Measurements from ENCODE around the gene CEMIP. TPM values are rescaled to one million over a fixed set of nuclear protein-coding genes. Genes with fewer than 3 reads are reported as not detected.

The CEMIP gene
- total RNA-seq, 1 donor from 2014 or later: 0.44 TPM

DNA sequence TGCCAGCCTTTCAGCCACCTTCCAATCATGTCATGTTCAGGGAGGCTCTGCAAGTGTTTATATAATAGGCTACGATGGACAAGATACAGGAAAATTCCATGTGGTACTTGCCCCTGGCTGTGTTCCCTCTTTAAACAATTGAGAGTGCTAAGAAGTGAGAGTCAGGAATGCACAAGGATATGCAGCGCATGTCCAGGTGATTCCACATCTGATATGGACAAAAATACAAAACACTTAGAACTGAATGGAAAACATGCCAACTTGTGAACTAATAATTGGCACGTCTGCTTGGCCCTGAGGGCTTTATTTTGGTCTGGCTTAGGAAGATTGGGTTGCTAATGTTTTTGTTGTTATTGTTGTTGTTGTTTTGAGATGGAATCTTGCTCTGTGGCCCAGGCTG is 100.9 kb downstream of the CEMIP start:
- no peak for DNase-seq
- no peaks in the 10 kb centered on the region for H3K9me3 ChIP-seq (replicated peaks)
- no peaks in the 10 kb centered on the region for H3K27me3 ChIP-seq (ENCODE audit: low read depth)
- H3K36me3 ChIP-seq: no peaks in the 10 kb centered on the region
- intact Hi-C loops (cut with micrococcal nuclease): no loop called here
- TF ChIP-seq, protein P1, sequence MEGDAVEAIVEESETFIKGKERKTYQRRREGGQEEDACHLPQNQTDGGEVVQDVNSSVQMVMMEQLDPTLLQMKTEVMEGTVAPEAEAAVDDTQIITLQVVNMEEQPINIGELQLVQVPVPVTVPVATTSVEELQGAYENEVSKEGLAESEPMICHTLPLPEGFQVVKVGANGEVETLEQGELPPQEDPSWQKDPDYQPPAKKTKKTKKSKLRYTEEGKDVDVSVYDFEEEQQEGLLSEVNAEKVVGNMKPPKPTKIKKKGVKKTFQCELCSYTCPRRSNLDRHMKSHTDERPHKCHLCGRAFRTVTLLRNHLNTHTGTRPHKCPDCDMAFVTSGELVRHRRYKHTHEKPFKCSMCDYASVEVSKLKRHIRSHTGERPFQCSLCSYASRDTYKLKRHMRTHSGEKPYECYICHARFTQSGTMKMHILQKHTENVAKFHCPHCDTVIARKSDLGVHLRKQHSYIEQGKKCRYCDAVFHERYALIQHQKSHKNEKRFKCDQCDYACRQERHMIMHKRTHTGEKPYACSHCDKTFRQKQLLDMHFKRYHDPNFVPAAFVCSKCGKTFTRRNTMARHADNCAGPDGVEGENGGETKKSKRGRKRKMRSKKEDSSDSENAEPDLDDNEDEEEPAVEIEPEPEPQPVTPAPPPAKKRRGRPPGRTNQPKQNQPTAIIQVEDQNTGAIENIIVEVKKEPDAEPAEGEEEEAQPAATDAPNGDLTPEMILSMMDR (IDR thresholded peaks at IDR 0.05; ENCODE audit: borderline replicate concordance): no peak
- H3K27ac ChIP-seq (replicated peaks): no peak overlapping the region
- H3K4me3 ChIP-seq: no peak overlapping the region
- H3K4me1 ChIP-seq: peaks cover 23% of the 10 kb centered on the region

DNA sequence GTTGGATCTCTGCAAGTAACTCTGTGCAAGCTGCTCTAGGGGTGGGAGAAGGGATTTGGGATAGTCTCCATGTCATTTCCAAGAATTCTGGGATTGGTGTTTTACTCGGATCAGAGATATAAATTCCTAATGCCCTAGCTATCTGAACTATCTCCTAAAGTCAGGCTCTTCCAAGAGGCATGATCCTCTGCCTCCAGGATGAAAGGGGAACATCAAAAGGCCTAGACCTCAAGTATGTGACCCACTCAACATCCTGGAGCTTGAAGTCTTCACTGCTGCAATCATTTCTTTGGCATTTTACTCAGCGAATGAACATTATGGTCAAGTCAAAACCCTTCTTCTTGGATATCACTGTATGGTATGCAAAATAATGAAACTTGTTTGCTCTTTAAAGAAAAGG is 104.5 kb downstream of the CEMIP start:
- Histone ChIP-seq H3K4me1 (peaks cover 20% of the 10 kb centered on the region), H3K36me3 (no peaks in the 10 kb centered on the region), H3K27me3 (ENCODE audit: low read depth) (no peaks in the 10 kb centered on the region), H3K9me3 (replicated peaks) (no peaks in the 10 kb centered on the region), H3K4me3 (no peak overlapping the region), H3K27ac (replicated peaks) (no peak overlapping the region)
- TF ChIP-seq, protein P1 (IDR thresholded peaks at IDR 0.05; ENCODE audit: borderline replicate concordance): no peak
- intact Hi-C loops (cut with micrococcal nuclease): no loop called here
- no peak for DNase-seq

DNA sequence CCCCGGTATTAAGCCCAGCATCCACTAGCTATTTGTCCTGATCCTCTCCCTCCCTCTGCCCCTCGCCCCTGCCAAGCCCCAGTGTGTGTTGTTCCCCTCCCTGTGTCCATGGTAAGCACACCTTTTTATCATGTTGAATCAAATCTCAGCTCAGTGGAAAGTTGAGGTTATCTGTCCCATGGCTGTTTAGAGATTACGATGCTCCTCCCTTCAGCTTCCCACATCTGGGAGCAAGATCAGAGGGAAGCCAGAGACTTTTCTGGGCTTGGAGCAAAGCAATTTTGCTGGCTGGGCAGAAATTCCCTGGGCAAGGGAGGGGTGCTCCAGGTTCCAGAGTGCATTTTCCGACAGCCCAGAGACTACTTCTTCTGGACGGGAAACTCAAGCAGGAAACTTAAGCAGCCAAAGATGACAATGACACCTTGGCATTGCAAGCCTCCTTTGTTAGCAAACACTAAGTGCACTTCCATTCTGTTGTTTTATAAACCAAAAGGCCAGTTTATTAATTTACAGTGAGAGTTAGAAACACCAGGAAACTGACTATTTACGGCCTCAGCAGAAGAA is 105.9 kb downstream of the CEMIP start:
- DNase-seq: no peak
- H3K27me3 ChIP-seq (ENCODE audit: low read depth): no peaks in the 10 kb centered on the region
- H3K4me3 ChIP-seq: no peak overlapping the region
- peak overlapping the region; percentile 28 for H3K27ac ChIP-seq (replicated peaks)
- H3K4me1 ChIP-seq: peaks cover 14% of the 10 kb centered on the region
- H3K9me3 ChIP-seq (replicated peaks): no peaks in the 10 kb centered on the region
- TF ChIP-seq, protein P1 (IDR thresholded peaks at IDR 0.05; ENCODE audit: borderline replicate concordance): no peak
- no peaks in the 10 kb centered on the region for H3K36me3 ChIP-seq
- intact Hi-C loops (cut with micrococcal nuclease): no loop called here

DNA sequence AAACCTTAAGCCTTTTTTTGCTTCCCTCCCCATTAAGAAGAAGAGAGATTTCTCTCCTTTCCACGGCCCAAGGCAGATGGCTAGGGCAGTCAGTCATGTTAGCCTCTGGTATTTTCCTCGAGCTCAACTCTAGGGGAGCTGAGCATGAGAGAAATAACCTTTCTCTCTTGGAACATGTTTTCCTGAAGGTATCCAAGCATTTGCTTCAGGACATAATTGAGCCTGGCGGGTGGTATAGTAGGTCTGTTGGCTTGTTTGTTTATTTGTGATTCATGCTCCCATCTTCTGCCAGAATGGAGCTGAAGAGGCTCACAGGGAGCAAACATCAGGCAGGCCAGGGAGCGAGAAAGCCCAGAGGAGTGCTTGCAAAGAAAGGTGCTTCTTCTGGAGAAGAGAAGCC is 108.0 kb downstream of the CEMIP start:
- no peaks in the 10 kb centered on the region for H3K36me3 ChIP-seq
- no peak overlapping the region for H3K27ac ChIP-seq (replicated peaks)
- TF ChIP-seq, protein P1 (IDR thresholded peaks at IDR 0.05; ENCODE audit: borderline replicate concordance): no peak
- no peak overlapping the region for H3K4me3 ChIP-seq
- peaks cover 10% of the 10 kb centered on the region for H3K4me1 ChIP-seq
- intact Hi-C loops (cut with micrococcal nuclease): no loop called here
- no peaks in the 10 kb centered on the region for H3K27me3 ChIP-seq (ENCODE audit: low read depth)
- H3K9me3 ChIP-seq (replicated peaks): no peaks in the 10 kb centered on the region
- no peak for DNase-seq

DNA sequence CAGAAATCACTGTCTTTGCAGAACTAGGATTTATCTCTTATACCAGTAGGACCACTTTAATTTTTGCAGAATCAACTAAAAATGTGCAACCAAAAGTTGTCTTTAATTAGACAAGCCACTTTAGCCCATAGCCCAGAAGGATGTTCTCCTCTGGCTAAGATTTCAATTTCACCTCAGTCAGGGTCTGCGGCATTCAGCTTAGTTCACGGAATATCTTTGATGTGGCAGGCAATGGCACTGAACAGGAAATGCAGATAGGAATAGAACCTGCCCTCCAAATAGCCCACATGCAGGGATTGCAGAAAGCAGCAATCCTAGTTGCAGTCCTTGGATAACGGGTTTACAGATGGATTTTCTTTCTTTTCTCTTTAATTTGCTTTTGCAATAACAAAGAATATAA is 109.7 kb downstream of the CEMIP start:
- no peaks in the 10 kb centered on the region for H3K36me3 ChIP-seq
- DNase-seq: no peak
- TF ChIP-seq, protein P1 (IDR thresholded peaks at IDR 0.05; ENCODE audit: borderline replicate concordance): no peak
- intact Hi-C loops (cut with micrococcal nuclease): no loop called here
- H3K4me3 ChIP-seq: no peak overlapping the region
- H3K27me3 ChIP-seq (ENCODE audit: low read depth): no peaks in the 10 kb centered on the region
- H3K4me1 ChIP-seq: peaks cover 16% of the 10 kb centered on the region
- no peak overlapping the region for H3K27ac ChIP-seq (replicated peaks)
- H3K9me3 ChIP-seq (replicated peaks): no peaks in the 10 kb centered on the region

Measured in left ventricle myocardium inferior (tissue), 1 donor.